ENCODE results near the gene IQCK.

GRCh38 chr16:19878757-19879156, 160.7 kb downstream of the IQCK start:
- TF ChIP-seq, protein P1, sequence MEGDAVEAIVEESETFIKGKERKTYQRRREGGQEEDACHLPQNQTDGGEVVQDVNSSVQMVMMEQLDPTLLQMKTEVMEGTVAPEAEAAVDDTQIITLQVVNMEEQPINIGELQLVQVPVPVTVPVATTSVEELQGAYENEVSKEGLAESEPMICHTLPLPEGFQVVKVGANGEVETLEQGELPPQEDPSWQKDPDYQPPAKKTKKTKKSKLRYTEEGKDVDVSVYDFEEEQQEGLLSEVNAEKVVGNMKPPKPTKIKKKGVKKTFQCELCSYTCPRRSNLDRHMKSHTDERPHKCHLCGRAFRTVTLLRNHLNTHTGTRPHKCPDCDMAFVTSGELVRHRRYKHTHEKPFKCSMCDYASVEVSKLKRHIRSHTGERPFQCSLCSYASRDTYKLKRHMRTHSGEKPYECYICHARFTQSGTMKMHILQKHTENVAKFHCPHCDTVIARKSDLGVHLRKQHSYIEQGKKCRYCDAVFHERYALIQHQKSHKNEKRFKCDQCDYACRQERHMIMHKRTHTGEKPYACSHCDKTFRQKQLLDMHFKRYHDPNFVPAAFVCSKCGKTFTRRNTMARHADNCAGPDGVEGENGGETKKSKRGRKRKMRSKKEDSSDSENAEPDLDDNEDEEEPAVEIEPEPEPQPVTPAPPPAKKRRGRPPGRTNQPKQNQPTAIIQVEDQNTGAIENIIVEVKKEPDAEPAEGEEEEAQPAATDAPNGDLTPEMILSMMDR (IDR thresholded peaks at IDR 0.05), result no peak
- TF ChIP-seq POLR2A (IDR thresholded peaks at IDR 0.05), result no peak

All from thyroid gland (tissue), 4 donors.